ENCODE data around the gene SKP1.

SKP1 gene

GRCh38 chr5:134111741-134112647 is 64.8 kb downstream of the SKP1 start:
- peak; percentile 35 for DNase-seq

- no peak for DNase-seq
These were observed 66.4 kb downstream of the SKP1 start for GRCh38 chr5:134110382-134110781.

GRCh38 chr5:134107779-134108178 is 69.0 kb downstream of the SKP1 start:
- DNase-seq, result no peak

GRCh38 chr5:134106991-134107701 is 69.6 kb downstream of the SKP1 start:
- DNase-seq, result no peak

GRCh38 chr5:134103998-134104654 is 72.6 kb downstream of the SKP1 start:
- no peak for DNase-seq

GRCh38 chr5:134103397-134103796 is 73.4 kb downstream of the SKP1 start:
- no peak for DNase-seq

GRCh38 chr5:134101686-134102439 is 74.9 kb downstream of the SKP1 start:
- DNase-seq, result peak; percentile 56

- peak; percentile 19 for DNase-seq
These were observed 76.3 kb downstream of the SKP1 start for GRCh38 chr5:134100283-134101091.

- DNase-seq, result no peak
These were observed 76.8 kb downstream of the SKP1 start for GRCh38 chr5:134099939-134100282.

- DNase-seq, result no peak
These were observed 77.4 kb downstream of the SKP1 start for GRCh38 chr5:134099288-134099872.
